Measurements from ENCODE around the gene PCGF1.
"Not testable (repeated sequence)": the region's sequence is repeated elsewhere in the genome, so short reads cannot be mapped to it uniquely, and the experiment has no call there.

The PCGF1 gene

GRCh38 chr2:74471332-74472065, 36.0 kb downstream of the PCGF1 start:
- no peak for DNase-seq

DNA sequence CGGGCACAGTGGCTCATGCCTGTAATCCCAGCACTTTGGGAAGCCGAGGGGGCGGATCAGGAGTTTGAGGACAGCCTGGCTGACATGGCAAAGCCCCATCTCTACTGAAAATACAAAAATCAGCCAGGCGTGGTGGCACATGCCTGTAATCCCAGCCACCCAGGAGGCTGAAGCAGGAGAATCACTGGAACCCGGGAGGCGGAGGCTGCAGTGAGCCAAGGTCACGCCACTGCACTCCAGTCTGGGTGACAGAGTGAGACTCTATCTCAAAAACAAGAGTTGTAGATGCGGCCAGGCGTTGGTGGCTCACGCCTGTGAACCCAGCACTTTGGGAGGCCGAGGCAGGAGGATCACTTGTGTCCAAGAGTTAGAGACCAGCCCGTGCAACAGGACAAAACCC, 36.8 kb downstream of the PCGF1 start:
- not testable (repeated sequence) for DNase-seq

GRCh38 chr2:74464406-74464805, 43.1 kb downstream of the PCGF1 start:
- DNase-seq: no peak

DNA sequence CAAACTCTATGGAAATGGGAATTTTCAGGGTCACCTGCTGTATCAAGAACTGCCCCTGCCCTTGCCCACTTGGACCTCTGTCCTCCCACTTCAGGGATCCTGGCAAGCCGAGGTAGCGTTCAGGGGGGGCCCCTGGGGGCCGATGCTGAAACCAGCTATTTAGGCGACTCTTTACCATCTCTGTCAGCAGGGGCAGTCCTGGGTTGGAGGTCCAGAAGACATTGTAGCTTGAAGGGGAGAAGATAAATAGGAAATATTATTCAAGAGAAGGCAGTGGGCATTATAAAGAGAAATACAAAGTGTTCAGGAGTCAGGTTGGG, 44.7 kb downstream of the PCGF1 start:
- no peak for DNase-seq

DNA sequence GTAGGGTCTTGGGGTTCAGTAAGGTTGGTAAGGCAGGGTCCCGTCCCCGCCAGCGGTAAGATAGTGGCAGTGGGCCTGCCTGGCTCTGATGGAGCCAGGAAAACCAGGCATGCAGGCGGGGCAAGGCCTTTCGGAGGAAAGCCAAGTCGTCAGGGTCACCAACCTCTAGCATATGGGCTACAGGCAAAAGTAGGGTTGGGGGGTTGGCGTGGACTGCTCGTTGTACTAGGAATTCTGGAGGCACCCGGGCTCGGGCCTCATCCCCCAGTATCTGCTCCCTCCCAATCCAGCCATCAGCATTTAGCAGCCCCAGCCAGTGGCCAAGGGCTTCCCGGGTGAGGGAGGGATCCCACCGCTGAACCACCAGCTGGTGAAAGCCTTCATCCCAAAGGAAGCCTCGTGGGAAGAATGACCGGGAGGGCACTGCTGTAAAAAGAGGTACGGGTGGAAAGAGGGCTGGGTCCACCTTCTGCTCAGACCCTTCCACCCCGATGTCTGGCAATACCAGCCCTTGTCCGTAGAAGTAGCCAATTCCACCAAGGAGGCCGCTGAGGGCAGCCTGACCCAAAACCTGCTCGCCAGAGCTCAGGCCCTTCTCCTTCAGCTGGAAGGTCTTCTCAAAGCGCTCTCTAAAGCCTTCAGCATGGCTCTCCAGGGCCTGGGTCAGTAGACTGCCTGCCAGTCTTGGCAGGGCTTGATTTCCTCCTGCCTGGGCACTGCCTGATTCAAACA, 45.3 kb downstream of the PCGF1 start:
- DNase-seq: no peak

DNA sequence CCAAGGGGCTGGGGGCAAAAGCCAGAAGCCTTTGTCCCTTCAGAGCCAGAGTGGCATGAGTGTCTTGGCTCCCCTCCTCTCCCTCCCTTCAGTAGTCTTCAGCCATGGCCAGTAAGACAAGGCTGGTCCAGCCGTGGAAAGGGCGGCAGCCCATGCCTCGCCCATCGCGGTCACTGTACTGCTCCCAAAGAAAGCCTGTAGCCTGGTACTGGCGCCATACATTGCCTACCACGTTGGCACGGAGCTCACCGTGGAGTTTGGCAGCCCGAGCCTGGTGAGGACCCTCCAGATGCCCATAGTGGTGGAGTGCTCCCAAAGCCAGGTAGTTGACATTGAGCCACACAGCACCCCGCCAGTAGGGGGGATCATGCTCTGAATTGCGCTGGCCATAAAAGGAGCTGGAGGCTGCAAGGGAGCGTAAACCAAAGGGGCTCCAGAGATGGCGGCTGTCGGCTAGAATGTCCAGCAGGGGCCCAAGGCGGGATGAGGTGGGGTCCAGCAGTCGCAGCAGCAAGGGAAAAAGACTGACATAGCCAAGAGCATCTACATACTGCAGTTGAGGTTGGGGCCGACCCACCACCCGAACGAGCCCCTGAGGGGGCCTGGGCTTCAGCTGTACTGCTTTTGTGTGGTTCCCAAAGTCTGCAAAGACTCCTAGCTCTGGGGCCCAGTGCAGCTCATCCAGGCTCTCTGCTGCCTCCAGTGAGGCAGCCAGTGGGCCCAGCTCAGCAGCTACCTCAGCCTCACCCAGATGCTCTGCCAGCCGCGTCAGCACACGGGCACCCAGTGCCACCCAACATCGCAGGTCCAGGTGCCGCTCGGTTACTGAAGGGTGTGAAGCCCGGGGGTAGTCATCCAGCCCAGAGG, 46.1 kb downstream of the PCGF1 start:
- DNase-seq: no peak

DNA sequence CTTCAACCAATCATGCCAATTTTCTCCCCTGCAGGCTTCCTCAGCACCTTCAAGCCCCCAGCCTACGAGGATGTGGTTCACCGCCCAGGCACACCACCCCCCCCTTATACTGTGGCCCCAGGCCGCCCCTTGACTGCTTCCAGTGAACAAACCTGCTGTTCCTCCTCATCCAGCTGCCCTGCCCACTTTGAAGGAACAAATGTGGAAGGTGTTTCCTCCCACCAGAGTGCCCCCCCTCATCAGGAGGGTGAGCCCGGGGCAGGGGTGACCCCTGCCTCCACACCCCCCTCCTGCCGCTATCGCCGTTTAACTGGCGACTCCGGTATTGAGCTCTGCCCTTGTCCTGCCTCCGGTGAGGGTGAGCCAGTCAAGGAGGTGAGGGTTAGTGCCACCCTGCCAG, 47.3 kb downstream of the PCGF1 start:
- not testable (repeated sequence) for DNase-seq

- DNase-seq: not testable (repeated sequence)
These were observed 47.9 kb downstream of the PCGF1 start for GRCh38 chr2:74459503-74460118.

GRCh38 chr2:74458938-74459363, 48.5 kb downstream of the PCGF1 start:
- DNase-seq: no peak

DNA sequence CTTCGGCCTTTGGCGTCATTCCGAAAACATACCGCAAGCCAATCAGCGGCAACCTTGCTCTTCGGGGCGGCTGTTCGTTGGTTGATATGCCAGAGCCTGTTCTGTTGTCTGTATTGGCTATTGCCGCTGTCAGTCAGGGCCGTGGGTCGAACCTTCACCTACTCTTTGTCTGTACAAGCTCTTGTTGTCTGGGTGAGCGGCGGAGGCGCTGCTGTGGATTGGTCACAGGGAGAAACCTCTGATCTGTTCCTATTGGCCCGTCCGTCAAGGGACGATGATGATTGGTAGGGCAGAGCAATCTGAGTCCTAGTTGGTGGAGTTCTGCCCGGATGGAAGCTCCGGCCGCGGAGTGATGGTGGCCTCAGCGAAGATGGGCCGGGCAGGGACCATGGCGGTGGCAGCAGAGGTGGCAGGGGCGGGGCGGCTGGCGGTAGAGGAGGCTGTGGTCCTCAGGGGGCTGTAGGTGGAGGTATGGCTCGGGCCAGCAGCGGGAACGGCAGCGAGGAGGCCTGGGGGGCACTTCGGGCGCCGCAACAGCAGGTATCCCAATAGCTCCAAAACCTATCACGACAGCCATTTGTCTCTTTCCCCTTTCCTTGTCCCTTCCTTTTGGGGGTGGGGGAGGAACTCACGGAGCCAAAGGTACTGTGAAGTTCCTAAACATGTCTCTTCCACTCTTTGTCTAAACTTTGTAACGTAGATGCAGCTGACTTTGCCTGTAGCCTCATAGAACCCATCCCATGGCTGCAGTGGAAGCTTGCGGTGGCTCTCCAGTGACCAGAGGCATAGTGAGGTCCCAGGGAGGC, 49.2 kb downstream of the PCGF1 start, which contains the start of gene WBP1:
Gene WBP1 (plus strand): TSS at position 307 of the 806 bp plus-strand sequence. CDS start 165 bp downstream, at position 472.
- DNase-seq: peak; percentile 96

- DNase-seq: peak; percentile 72
These were observed 49.9 kb downstream of the PCGF1 start for GRCh38 chr2:74457549-74458131.

DNA sequence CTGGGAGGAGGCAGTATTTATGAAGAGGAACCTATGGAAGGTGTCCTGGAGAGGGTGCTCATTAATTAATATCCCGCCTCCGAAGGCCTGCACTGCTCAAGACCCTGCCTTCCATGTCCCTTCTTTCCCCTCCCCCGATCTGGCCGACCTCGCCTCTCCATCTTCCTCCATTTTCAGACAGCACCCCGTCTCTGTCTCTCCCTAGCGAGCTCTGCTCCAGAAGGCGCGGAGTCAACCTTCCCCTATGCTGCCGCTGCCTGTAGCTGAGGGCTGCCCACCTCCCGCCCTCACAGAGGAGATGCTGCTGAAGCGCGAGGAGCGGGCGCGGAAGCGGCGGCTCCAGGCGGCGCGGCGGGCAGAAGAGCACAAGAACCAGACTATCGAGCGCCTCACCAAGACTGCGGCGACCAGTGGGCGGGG, 50.4 kb downstream of the PCGF1 start:
- DNase-seq: no peak

Data from T-helper 9 cell (primary cell).